Natural killer cell (primary cell): Measurements from ENCODE around the gene FTO. TPM values are rescaled to one million over a fixed set of nuclear protein-coding genes. Genes with fewer than 3 reads are reported as not detected.

Experiments used
- ATAC-seq, 3 donors: fragments of 150-1000 bp in 2 of 3; fragments of 200-7000 bp in 1 of 3; cut with Tn5 transposase; 1 replicate in 1 of 3; 2 replicates in 2 of 3; pipeline ENCODE4 v1.10.0; 2021; ENCODE audit warnings: mild to moderate bottlenecking in 2 of 3, moderate library complexity in 2 of 3
- DNase-seq, 2 donors: peaks; one replicate each; pipeline versions ENCODE4 v3.0.0 to v3.0.0-alpha.2; 2013 to 2021; ENCODE audit warnings: mixed read lengths in 1 of 2
- H3K27ac ChIP-seq: one replicate; pipeline ENCODE4 v1.5.1; 2013; ENCODE audit warnings: mild to moderate bottlenecking, low read length
- H3K27me3 ChIP-seq: one replicate; pipeline ENCODE4 v1.6.1; 2013; ENCODE audit warnings: low read length; ENCODE audit not compliant: control insufficient read depth, insufficient read depth
- H3K36me3 ChIP-seq: one replicate; pipeline ENCODE4 v1.6.1; 2013; ENCODE audit warnings: low read length; ENCODE audit not compliant: control insufficient read depth, insufficient read depth
- H3K4me1 ChIP-seq: one replicate; pipeline ENCODE4 v1.6.1; 2013; ENCODE audit warnings: low read length; ENCODE audit not compliant: control insufficient read depth, insufficient read depth
- H3K4me3 ChIP-seq: one replicate; pipeline ENCODE4 v1.5.1; 2013; ENCODE audit warnings: low read length
- H3K9me3 ChIP-seq: one replicate; pipeline ENCODE4 v1.6.1; 2013; ENCODE audit warnings: low read length; ENCODE audit not compliant: control insufficient read depth, insufficient read depth
- H3K27ac Mint-ChIP-seq, 2 donors: one replicate each; pipeline ENCODE4 v1.8.0; 2022; ENCODE audit warnings: mild to moderate bottlenecking in 2 of 2, mixed read lengths in 2 of 2, moderate library complexity in 1 of 2
- H3K27me3 Mint-ChIP-seq, 2 donors: one replicate each; pipeline ENCODE4 v1.8.0; 2022; ENCODE audit warnings: low read depth in 2 of 2, mixed read lengths in 2 of 2
- H3K36me3 Mint-ChIP-seq: one replicate; pipeline ENCODE4 v1.8.0; 2022; ENCODE audit warnings: mixed read lengths
- H3K4me1 Mint-ChIP-seq, 2 donors: one replicate each; pipeline ENCODE4 v1.8.0; 2022; ENCODE audit warnings: mixed read lengths in 2 of 2
- H3K4me3 Mint-ChIP-seq: one replicate; pipeline ENCODE4 v1.8.0; 2022; ENCODE audit warnings: mild to moderate bottlenecking, moderate library complexity, mixed read lengths
- H3K9me3 Mint-ChIP-seq, 2 donors: one replicate each; pipeline ENCODE4 v1.8.0; 2022; ENCODE audit warnings: mixed read lengths in 2 of 2
- WGBS: methylation state at CpG from one replicate; pipeline ENCODE4 v1.1.7; 2013; ENCODE audit warnings: missing lambda C conversion rate; ENCODE audit not compliant: insufficient coverage; 5-methylcytosine and 5-hydroxymethylcytosine counted together
- intact Hi-C: fragments of 100-400 bp; cut with micrococcal nuclease; formaldehyde crosslinking; loops from one replicate; pipeline ENCODE4 v1.14.2; 2022
- total RNA-seq, 4 donors: library from RNA; stranded (reverse); fragments of 120-200 nt in 1 of 4; gene quantifications; one replicate each; pipeline versions ENCODE4 v1.2.3 to v1.2.4, GENCODE V29; 2013 to 2022
- TF ChIP-seq, protein P1 (sequence below): fragments of 200-600 bp; IDR thresholded peaks from one replicate; pipeline ENCODE4 v1.8.0; 2022; ENCODE audit warnings: antibody characterized with exemption

The FTO gene
- total RNA-seq, 3 donors from 2014 or later (not counting 1 experiment from before 2014, with no cell fraction given) = 55.4 to 70.5 (median 55.4) TPM

DNA sequence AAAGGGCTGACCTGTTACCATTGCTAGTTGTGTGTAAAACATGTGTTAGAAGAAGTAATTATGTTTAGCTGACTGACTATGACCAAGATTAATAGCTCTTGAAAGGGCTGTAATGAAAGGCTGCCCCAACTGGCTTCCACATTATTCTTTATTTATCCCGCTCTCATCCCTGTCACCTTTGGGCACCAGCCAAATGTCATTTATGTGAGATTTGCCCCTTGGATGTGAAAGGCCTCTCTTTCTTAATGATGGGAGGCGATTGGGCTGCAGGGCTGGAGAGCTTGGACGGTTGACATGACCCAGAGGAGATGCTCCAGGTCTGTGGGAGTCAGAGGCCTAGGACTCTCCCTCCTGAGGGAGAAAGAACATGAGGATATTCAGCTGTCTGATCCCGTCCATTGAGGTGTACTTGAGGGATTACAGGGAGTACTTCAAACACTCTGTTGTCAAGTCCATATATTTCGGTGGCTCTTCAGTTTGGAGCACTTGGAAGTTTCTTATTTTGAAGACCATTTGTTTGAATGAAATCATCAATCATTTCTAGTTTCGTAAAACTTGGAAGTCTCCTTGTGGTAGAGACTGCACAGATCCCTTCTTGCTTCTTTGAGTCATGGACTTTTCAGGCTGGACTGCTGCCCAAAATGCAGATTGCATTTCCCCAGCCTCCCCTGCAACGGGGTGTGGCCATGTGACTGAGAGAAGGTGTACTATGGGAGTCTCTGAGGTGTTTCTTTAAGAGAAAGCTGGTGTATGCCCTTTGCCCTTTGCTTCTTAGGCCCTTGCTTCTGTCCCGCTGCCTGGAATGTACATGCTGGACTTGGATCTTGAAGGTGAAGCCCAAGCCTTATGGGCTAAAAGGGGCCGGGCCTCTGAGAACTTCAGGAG lies 51.3 kb downstream of the FTO start:
- Mint-ChIP-seq H3K27ac (no peak overlapping the region), H3K4me1 (peaks cover 14 to 30% of the 10 kb centered on the region in 2 donors), H3K9me3 (no peaks in the 10 kb centered on the region), H3K27me3 (no peaks in the 10 kb centered on the region), H3K36me3 (no peaks in the 10 kb centered on the region), H3K4me3 (no peak overlapping the region)
- no peak overlapping the region for H3K4me3 ChIP-seq
- no peaks in the 10 kb centered on the region for H3K27me3 ChIP-seq
- WGBS = 92% methylated on average over 8 of the region's 9 CpGs
- intact Hi-C loops = no loop called here
- H3K9me3 ChIP-seq = no peaks in the 10 kb centered on the region
- H3K27ac ChIP-seq = no peak overlapping the region
- TF ChIP-seq, protein P1, sequence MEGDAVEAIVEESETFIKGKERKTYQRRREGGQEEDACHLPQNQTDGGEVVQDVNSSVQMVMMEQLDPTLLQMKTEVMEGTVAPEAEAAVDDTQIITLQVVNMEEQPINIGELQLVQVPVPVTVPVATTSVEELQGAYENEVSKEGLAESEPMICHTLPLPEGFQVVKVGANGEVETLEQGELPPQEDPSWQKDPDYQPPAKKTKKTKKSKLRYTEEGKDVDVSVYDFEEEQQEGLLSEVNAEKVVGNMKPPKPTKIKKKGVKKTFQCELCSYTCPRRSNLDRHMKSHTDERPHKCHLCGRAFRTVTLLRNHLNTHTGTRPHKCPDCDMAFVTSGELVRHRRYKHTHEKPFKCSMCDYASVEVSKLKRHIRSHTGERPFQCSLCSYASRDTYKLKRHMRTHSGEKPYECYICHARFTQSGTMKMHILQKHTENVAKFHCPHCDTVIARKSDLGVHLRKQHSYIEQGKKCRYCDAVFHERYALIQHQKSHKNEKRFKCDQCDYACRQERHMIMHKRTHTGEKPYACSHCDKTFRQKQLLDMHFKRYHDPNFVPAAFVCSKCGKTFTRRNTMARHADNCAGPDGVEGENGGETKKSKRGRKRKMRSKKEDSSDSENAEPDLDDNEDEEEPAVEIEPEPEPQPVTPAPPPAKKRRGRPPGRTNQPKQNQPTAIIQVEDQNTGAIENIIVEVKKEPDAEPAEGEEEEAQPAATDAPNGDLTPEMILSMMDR = no peak
- DNase-seq = no peak
- H3K4me1 ChIP-seq = no peaks in the 10 kb centered on the region
- no peak for ATAC-seq
- H3K36me3 ChIP-seq = no peaks in the 10 kb centered on the region

DNA sequence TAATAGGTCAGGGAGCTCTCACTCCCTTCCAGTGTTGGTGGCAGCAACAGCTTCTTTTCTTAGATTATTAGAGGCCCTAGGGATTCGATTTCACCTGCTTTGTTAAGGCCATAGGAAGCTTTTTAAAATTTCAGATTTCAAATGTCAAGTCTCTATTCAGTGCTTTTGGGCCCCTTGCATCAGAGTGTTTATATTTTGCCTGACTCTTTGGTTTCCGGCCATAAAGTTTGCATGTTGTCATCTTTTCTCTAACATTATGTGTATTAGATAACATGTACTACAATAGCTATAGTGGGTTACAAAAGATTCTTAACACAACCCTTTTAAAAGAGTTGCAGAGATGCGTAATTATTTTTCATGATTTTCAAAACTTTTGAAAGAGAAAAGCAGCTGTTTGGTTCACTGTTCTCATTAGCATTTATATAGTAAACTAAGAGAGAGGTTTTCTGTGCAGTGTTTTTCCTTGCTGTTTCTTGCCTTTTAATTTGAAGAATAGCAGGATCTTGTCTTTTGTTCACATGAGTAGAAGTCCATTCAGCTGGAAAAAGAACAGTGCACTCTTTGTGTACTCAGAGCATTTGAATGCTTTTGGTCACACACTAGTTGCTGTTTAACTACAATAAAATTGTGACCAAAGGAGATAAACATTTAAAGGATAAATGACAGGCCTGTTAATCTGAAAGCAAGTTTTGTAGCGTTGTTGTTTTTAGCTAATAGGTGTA lies 52.5 kb downstream of the FTO start:
- Histone ChIP-seq H3K4me1 (no peaks in the 10 kb centered on the region), H3K27ac (no peak overlapping the region), H3K27me3 (no peaks in the 10 kb centered on the region), H3K36me3 (no peaks in the 10 kb centered on the region), H3K9me3 (no peaks in the 10 kb centered on the region), H3K4me3 (no peak overlapping the region)
- no peak overlapping the region for H3K4me3 Mint-ChIP-seq
- no peaks in the 10 kb centered on the region for H3K36me3 Mint-ChIP-seq
- no peaks in the 10 kb centered on the region for H3K9me3 Mint-ChIP-seq
- intact Hi-C loops = no loop called here
- no peaks in the 10 kb centered on the region for H3K27me3 Mint-ChIP-seq
- H3K4me1 Mint-ChIP-seq = peaks cover 14 to 34% of the 10 kb centered on the region in 2 donors
- H3K27ac Mint-ChIP-seq = no peak overlapping the region
- 92% methylated on average over 3 of the region's 4 CpGs for WGBS
- TF ChIP-seq, protein P1 = no peak
- ATAC-seq (no peak), DNase-seq (no peak)

DNA sequence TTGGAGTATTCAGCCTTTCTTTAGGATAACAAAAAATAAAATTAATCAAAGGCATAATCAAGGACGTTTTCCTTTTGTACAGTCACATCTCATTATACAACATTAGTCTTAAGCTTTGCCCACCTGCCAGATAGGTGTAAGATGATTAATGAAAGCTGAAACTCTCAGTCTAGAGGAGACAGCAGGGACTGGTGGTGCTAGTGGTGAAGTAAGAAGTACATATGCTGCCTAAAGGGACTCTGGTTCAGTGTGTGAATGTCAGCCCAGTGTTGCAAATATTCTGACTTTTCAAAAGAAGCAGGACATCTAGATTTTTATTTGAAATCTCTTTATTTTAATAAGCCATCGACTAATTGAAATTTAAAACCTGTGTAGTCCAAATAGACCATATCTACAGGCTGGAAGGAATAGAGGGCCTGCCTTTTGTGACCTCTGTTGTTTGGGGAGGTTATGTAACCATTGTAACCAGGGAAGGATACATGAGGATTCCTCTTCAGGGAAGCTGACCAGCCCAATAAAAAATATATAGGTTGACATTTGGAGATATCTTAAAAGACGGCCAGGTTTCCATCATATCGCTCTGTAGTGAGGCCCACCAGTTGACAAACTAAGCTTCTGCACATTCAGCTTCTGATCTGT lies 54.1 kb downstream of the FTO start:
- Histone ChIP-seq H3K4me1 (no peaks in the 10 kb centered on the region), H3K27ac (no peak overlapping the region), H3K27me3 (no peaks in the 10 kb centered on the region), H3K36me3 (no peaks in the 10 kb centered on the region), H3K4me3 (no peak overlapping the region), H3K9me3 (no peaks in the 10 kb centered on the region)
- intact Hi-C loops = no loop called here
- H3K4me3 Mint-ChIP-seq = no peak overlapping the region
- peaks cover 18 to 32% of the 10 kb centered on the region in 2 donors for H3K4me1 Mint-ChIP-seq
- DNase-seq (no peak), ATAC-seq (no peak)
- WGBS = 97% methylated on average over 2 of the region's 4 CpGs
- TF ChIP-seq, protein P1 = no peak
- H3K36me3 Mint-ChIP-seq = no peaks in the 10 kb centered on the region
- H3K27me3 Mint-ChIP-seq = no peaks in the 10 kb centered on the region
- H3K9me3 Mint-ChIP-seq = no peaks in the 10 kb centered on the region
- H3K27ac Mint-ChIP-seq = no peak overlapping the region
